ENCODE results near the gene CMTM4.

DNA sequence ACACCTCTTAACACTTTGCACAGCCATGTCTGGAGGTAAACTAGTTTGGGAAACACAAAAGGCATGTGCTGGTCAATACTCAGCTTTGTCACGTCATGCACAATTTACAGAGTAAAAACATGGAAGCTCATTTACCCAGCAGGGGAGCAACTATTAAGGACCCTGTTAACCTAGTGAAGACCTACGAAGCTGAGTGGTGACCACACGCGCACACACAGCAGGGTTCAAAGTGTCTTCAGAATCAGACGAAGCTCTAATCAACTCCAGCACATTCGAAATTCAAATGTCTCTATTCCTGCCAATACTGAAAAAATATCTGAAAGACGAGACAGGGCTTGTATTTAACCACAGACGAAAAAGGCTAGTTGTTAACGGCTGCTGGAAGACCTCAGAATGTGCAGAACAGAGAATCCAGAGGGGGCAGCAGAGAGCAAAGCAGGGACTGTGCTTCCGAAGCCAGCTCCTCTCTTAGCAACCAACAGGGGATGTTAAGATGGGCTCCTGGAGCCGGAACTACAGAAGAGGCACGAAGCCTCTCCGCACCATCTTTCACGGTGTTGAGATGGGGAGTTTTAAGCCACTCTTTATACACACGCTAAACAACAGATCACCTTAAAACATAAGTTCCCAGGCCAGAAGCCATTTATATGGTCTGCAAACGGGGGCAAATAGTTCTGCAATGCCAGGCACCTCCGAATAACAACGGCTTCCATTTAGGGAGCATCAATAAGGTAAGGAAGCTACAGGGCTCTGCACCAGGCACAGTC lies 45.7 kb downstream of the CMTM4 start:
- TF ChIP-seq, protein P1, sequence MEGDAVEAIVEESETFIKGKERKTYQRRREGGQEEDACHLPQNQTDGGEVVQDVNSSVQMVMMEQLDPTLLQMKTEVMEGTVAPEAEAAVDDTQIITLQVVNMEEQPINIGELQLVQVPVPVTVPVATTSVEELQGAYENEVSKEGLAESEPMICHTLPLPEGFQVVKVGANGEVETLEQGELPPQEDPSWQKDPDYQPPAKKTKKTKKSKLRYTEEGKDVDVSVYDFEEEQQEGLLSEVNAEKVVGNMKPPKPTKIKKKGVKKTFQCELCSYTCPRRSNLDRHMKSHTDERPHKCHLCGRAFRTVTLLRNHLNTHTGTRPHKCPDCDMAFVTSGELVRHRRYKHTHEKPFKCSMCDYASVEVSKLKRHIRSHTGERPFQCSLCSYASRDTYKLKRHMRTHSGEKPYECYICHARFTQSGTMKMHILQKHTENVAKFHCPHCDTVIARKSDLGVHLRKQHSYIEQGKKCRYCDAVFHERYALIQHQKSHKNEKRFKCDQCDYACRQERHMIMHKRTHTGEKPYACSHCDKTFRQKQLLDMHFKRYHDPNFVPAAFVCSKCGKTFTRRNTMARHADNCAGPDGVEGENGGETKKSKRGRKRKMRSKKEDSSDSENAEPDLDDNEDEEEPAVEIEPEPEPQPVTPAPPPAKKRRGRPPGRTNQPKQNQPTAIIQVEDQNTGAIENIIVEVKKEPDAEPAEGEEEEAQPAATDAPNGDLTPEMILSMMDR (conservative IDR thresholded peaks at IDR 0.05; ENCODE audit: low read depth, low read length) = peak; percentile 93
- no peak for TF ChIP-seq FOS (IDR thresholded peaks at IDR 0.05; ENCODE audit: low read depth, low read length)
- TF ChIP-seq POLR2A (IDR thresholded peaks at IDR 0.05; ENCODE audit: low read depth, low read length) = no peak; the same call in 1 of the 2 replicates
- no peak for TF ChIP-seq CHD1 (IDR thresholded peaks at IDR 0.05; ENCODE audit: low read depth, low read length)
- TF ChIP-seq MAFK (IDR thresholded peaks at IDR 0.05; ENCODE audit: low read depth, low read length) = no peak
- TF ChIP-seq, protein P2, sequence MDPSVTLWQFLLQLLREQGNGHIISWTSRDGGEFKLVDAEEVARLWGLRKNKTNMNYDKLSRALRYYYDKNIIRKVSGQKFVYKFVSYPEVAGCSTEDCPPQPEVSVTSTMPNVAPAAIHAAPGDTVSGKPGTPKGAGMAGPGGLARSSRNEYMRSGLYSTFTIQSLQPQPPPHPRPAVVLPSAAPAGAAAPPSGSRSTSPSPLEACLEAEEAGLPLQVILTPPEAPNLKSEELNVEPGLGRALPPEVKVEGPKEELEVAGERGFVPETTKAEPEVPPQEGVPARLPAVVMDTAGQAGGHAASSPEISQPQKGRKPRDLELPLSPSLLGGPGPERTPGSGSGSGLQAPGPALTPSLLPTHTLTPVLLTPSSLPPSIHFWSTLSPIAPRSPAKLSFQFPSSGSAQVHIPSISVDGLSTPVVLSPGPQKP (IDR thresholded peaks at IDR 0.05; ENCODE audit: borderline replicate concordance, low read depth, low read length) = no peak
- no peak for TF ChIP-seq BHLHE40 (IDR thresholded peaks at IDR 0.05; ENCODE audit: low read depth, low read length)
- peak; percentile 35 for TF ChIP-seq SMC3 (IDR thresholded peaks at IDR 0.05; ENCODE audit: low read depth, low read length)
- TF ChIP-seq MAZ (IDR thresholded peaks at IDR 0.05; ENCODE audit: borderline replicate concordance, low read depth, low read length) = no peak
- no peak for TF ChIP-seq NFE2L2 (IDR thresholded peaks at IDR 0.05; ENCODE audit: low read depth, low read length)
- TF ChIP-seq MXI1 (IDR thresholded peaks at IDR 0.05; ENCODE audit: borderline replicate concordance, low read depth, low read length) = no peak
- TF ChIP-seq RAD21 (IDR thresholded peaks at IDR 0.05; ENCODE audit: low read length) = peak; percentile 72
- no peak for TF ChIP-seq RCOR1 (IDR thresholded peaks at IDR 0.05; ENCODE audit: insufficient replicate concordance, low read length)

Data from IMR-90 (cell line).